Measurements from ENCODE around the gene MCC. TPM values are rescaled to one million over a fixed set of nuclear protein-coding genes. Genes with fewer than 3 reads are reported as not detected.

MCC gene
- total and polyA plus RNA-seq, 12 donors = 1.8 to 12.6 (median 8.9) TPM

- no peak for DNase-seq
- no peak overlapping the region for H3K4me3 ChIP-seq
- H3K36me3 ChIP-seq (replicated peaks in 1 of 2) = no peaks in the 10 kb centered on the region
- peaks cover 0 to under 1% of the 10 kb centered on the region in 2 donors for H3K4me1 ChIP-seq (replicated peaks in 1 of 2)
- H3K9me3 ChIP-seq (replicated peaks in 1 of 3) = no peaks in the 10 kb centered on the region
- TF ChIP-seq CTCF (IDR thresholded peaks at IDR 0.05) = no peak
- TF ChIP-seq POLR2A (IDR thresholded peaks at IDR 0.05) = no peak
- WGBS, 4 donors = 66 to 77% (median 76%) methylated on average over 9 of the region's 9 CpGs
- peak overlapping the region in 1 of 5 donors; percentile 40 for H3K27ac ChIP-seq
- intact Hi-C loops (cut with DNase I) = no loop called here
- H3K27me3 ChIP-seq = no peaks in the 10 kb centered on the region
Observed at GRCh38 chr5:113217619-113218184, 270.6 kb downstream of the MCC start.

GRCh38 chr5:113216545-113216944 lies 271.7 kb downstream of the MCC start:
- Histone ChIP-seq H3K4me1 (replicated peaks in 1 of 2) (peaks cover 0 to 11% of the 10 kb centered on the region in 2 donors), H3K4me3 (no peak overlapping the region), H3K27me3 (no peaks in the 10 kb centered on the region), H3K27ac (no peak overlapping the region), H3K9me3 (replicated peaks in 1 of 3) (no peaks in the 10 kb centered on the region), H3K36me3 (replicated peaks in 1 of 2) (no peaks in the 10 kb centered on the region)
- intact Hi-C loops (cut with DNase I) = no loop called here
- TF ChIP-seq POLR2A (IDR thresholded peaks at IDR 0.05) = no peak
- no peak for TF ChIP-seq CTCF (IDR thresholded peaks at IDR 0.05)
- DNase-seq = no peak
- 89 to 95% (median 91%) methylated on average over 3 of the region's 3 CpGs for WGBS, 4 donors

- no peak overlapping the region for H3K27ac ChIP-seq
- no peak for DNase-seq
- no peaks in the 10 kb centered on the region for H3K27me3 ChIP-seq
- TF ChIP-seq CTCF (IDR thresholded peaks at IDR 0.05) (no peak), POLR2A (IDR thresholded peaks at IDR 0.05) (no peak)
- H3K4me1 ChIP-seq (replicated peaks in 1 of 2) = peaks cover 0 to 11% of the 10 kb centered on the region in 2 donors
- no peaks in the 10 kb centered on the region for H3K9me3 ChIP-seq (replicated peaks in 1 of 3)
- H3K36me3 ChIP-seq (replicated peaks in 1 of 2) = no peaks in the 10 kb centered on the region
- intact Hi-C loops (cut with DNase I) = no loop called here
- no peak overlapping the region for H3K4me3 ChIP-seq
- WGBS, 4 donors = 91 to 96% (median 94%) methylated on average over 9 of the region's 9 CpGs
Observed at GRCh38 chr5:113215401-113216060, 272.7 kb downstream of the MCC start.

- H3K4me1 ChIP-seq (replicated peaks in 1 of 2) = peaks cover 0 to 11% of the 10 kb centered on the region in 2 donors
- H3K4me3 ChIP-seq = no peak overlapping the region
- no peaks in the 10 kb centered on the region for H3K27me3 ChIP-seq
- no peak for TF ChIP-seq POLR2A (IDR thresholded peaks at IDR 0.05)
- no peak for TF ChIP-seq CTCF (IDR thresholded peaks at IDR 0.05)
- intact Hi-C loops (cut with DNase I) = no loop called here
- 48 to 100% (median 94%) methylated on average over 1 of the region's 1 CpG for WGBS, 4 donors
- no peak for DNase-seq
- H3K9me3 ChIP-seq (replicated peaks in 1 of 3) = no peaks in the 10 kb centered on the region
- no peak overlapping the region for H3K27ac ChIP-seq
- H3K36me3 ChIP-seq (replicated peaks in 1 of 2) = no peaks in the 10 kb centered on the region
Observed at GRCh38 chr5:113214606-113215323, 273.5 kb downstream of the MCC start.
